ENCODE measurements around the gene CCL26. TPM values are rescaled to one million over a fixed set of nuclear protein-coding genes. Genes with fewer than 3 reads are reported as not detected.

CCL26 gene
- total and polyA plus RNA-seq, 2 of the 4 experiments (the other 2 are of a cell fraction): not detected

DNA sequence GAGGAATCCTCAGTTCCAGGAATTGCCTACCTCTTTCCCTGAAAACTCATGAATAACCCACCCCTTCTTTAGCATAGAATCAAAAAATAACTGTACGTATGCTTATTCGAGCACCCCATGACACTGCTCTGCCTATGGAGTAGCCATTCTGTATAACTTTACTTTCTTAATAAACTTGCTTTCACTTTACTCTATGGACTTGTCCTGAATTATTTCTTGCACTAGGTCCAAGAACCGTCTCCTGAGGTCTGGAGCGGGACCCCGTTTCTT lies 30.5 kb upstream of the CCL26 start:
- Histone ChIP-seq H2AFZ (replicated peaks; ENCODE audit: low read length, poor library complexity) (no peak overlapping the region), H3K27me3 (ENCODE audit: control insufficient read depth, insufficient read depth, low read length) (peaks cover 21% of the 10 kb centered on the region), H3K4me3 (ENCODE audit: insufficient read depth, low read depth, low read length) (no peak overlapping the region), H2AK5ac (ENCODE audit: low read depth, low read length) (no peak overlapping the region), H4K91ac (ENCODE audit: insufficient read depth, low read depth, low read length) (no peak overlapping the region), H3K27ac (ENCODE audit: insufficient read depth, low read length) (no peak overlapping the region), H3K9me1 (ENCODE audit: insufficient read depth, low read length) (no peaks in the 10 kb centered on the region), H3K23ac (ENCODE audit: low read depth, low read length) (no peak overlapping the region), H3K9ac (ENCODE audit: low read depth, low read length) (no peak overlapping the region), H2BK120ac (ENCODE audit: low read depth, low read length) (no peak overlapping the region), H3K4ac (ENCODE audit: low read depth, low read length) (no peak overlapping the region), H3K4me2 (ENCODE audit: low read depth, low read length) (no peak overlapping the region), H3K14ac (replicated peaks; ENCODE audit: low read depth, low read length) (no peak overlapping the region), H2BK20ac (ENCODE audit: low read depth, low read length) (no peak overlapping the region), H3K4me1 (ENCODE audit: control insufficient read depth, insufficient read depth, low read length) (no peaks in the 10 kb centered on the region), H4K20me1 (ENCODE audit: insufficient read depth, low read length) (no peaks in the 10 kb centered on the region), H4K5ac (ENCODE audit: low read depth, low read length) (no peak overlapping the region), H3K18ac (ENCODE audit: low read depth, low read length) (no peak overlapping the region), H3K36me3 (ENCODE audit: control insufficient read depth, insufficient read depth, low read length) (no peaks in the 10 kb centered on the region), H4K8ac (ENCODE audit: low read depth in 2 of 2, low read length in 2 of 2) (no peak overlapping the region), H3K56ac (ENCODE audit: extremely low read depth, insufficient read depth, low read length) (no peak overlapping the region), H3K79me1 (ENCODE audit: low read depth in 1 of 2, low read length in 2 of 2) (no peaks in the 10 kb centered on the region), H2AK9ac (replicated peaks; ENCODE audit: low read depth, low read length, poor library complexity) (no peak overlapping the region), H2BK5ac (ENCODE audit: low read depth, low read length, poor library complexity, severe bottlenecking) (no peak overlapping the region), H2BK15ac (ENCODE audit: low read depth, low read length) (no peak overlapping the region), H3K9me3 (ENCODE audit: control insufficient read depth, insufficient read depth, low read length) (peaks cover 16% of the 10 kb centered on the region)
- TF ChIP-seq MXI1 (IDR thresholded peaks at IDR 0.05; ENCODE audit: borderline replicate concordance, low read depth, low read length): no peak
- TF ChIP-seq, protein P1, sequence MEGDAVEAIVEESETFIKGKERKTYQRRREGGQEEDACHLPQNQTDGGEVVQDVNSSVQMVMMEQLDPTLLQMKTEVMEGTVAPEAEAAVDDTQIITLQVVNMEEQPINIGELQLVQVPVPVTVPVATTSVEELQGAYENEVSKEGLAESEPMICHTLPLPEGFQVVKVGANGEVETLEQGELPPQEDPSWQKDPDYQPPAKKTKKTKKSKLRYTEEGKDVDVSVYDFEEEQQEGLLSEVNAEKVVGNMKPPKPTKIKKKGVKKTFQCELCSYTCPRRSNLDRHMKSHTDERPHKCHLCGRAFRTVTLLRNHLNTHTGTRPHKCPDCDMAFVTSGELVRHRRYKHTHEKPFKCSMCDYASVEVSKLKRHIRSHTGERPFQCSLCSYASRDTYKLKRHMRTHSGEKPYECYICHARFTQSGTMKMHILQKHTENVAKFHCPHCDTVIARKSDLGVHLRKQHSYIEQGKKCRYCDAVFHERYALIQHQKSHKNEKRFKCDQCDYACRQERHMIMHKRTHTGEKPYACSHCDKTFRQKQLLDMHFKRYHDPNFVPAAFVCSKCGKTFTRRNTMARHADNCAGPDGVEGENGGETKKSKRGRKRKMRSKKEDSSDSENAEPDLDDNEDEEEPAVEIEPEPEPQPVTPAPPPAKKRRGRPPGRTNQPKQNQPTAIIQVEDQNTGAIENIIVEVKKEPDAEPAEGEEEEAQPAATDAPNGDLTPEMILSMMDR (conservative IDR thresholded peaks at IDR 0.05; ENCODE audit: low read depth, low read length): no peak
- TF ChIP-seq BHLHE40 (IDR thresholded peaks at IDR 0.05; ENCODE audit: low read depth, low read length): no peak
- TF ChIP-seq CHD1 (IDR thresholded peaks at IDR 0.05; ENCODE audit: low read depth, low read length): no peak
- TF ChIP-seq FOS (IDR thresholded peaks at IDR 0.05; ENCODE audit: low read depth, low read length): no peak
- no peak for TF ChIP-seq CEBPB (IDR thresholded peaks at IDR 0.05; ENCODE audit: low read depth, low read length)
- TF ChIP-seq RCOR1 (IDR thresholded peaks at IDR 0.05; ENCODE audit: insufficient replicate concordance, low read length): no peak
- TF ChIP-seq MAFK (IDR thresholded peaks at IDR 0.05; ENCODE audit: low read depth, low read length): no peak
- TF ChIP-seq, protein P2, sequence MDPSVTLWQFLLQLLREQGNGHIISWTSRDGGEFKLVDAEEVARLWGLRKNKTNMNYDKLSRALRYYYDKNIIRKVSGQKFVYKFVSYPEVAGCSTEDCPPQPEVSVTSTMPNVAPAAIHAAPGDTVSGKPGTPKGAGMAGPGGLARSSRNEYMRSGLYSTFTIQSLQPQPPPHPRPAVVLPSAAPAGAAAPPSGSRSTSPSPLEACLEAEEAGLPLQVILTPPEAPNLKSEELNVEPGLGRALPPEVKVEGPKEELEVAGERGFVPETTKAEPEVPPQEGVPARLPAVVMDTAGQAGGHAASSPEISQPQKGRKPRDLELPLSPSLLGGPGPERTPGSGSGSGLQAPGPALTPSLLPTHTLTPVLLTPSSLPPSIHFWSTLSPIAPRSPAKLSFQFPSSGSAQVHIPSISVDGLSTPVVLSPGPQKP (IDR thresholded peaks at IDR 0.05; ENCODE audit: borderline replicate concordance, low read depth, low read length): no peak
- no peak for TF ChIP-seq MAZ (IDR thresholded peaks at IDR 0.05; ENCODE audit: borderline replicate concordance, low read depth, low read length)
- no peak for TF ChIP-seq NFE2L2 (IDR thresholded peaks at IDR 0.05; ENCODE audit: low read depth, low read length)
- TF ChIP-seq, protein P3, sequence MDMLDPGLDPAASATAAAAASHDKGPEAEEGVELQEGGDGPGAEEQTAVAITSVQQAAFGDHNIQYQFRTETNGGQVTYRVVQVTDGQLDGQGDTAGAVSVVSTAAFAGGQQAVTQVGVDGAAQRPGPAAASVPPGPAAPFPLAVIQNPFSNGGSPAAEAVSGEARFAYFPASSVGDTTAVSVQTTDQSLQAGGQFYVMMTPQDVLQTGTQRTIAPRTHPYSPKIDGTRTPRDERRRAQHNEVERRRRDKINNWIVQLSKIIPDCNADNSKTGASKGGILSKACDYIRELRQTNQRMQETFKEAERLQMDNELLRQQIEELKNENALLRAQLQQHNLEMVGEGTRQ (IDR thresholded peaks at IDR 0.05; ENCODE audit: low read depth, low read length): no peak
- no peak for TF ChIP-seq RAD21 (IDR thresholded peaks at IDR 0.05; ENCODE audit: low read length)
- no peak for TF ChIP-seq RFX5 (IDR thresholded peaks at IDR 0.05; ENCODE audit: low read depth, low read length)
- no peak for TF ChIP-seq POLR2A (IDR thresholded peaks at IDR 0.05; ENCODE audit: low read depth, low read length)
- no peak for TF ChIP-seq SMC3 (IDR thresholded peaks at IDR 0.05; ENCODE audit: low read depth, low read length)
- ATAC-seq (ENCODE audit: low read depth) (no peak), DNase-seq (no peak)
- intact Hi-C loops (cut with micrococcal nuclease): no loop called here
- POLR2A ChIA-PET (ENCODE audit: unreplicated experiment): no interaction called here
- in situ Hi-C loops (cut with MboI; ENCODE audit: low sequenced_read_pairs): no loop called here
- CTCF ChIA-PET: no interaction called here
- whole genome bisulfite sequencing, 2 experiments (ENCODE audit: extremely low coverage in 2 of 2, insufficient read length in 1 of 2): 80% methylated on average over 1 of the region's 5 CpGs; no CpG with 5 or more reads in 1 of the 2 experiments
- dilution Hi-C loops (cut with HindIII; ENCODE audit: low sequenced_read_pairs, unreplicated experiment): no loop called here
- no TSS peak for BruUV-seq (replicated peaks)
